Suprapubic skin (tissue), 4 donors: ENCODE measurements around the gene ENKD1. TPM values are rescaled to one million over a fixed set of nuclear protein-coding genes. Genes with fewer than 3 reads are reported as not detected.

Source experiments
- DNase-seq, 2 donors: peaks; one replicate each; pipeline ENCODE4 v3.0.0-alpha.2; 2019; ENCODE audit warnings: low spot score in 2 of 2
- H3K27ac ChIP-seq: fragments of 200-600 bp; sonication (generic); one replicate; pipeline ENCODE4 v1.5.1; 2019
- H3K27me3 ChIP-seq: fragments of 200-600 bp; sonication (generic); one replicate; pipeline ENCODE4 v1.5.1; 2019
- H3K36me3 ChIP-seq: fragments of 200-600 bp; sonication (generic); one replicate; pipeline ENCODE4 v1.5.1; 2019
- H3K4me1 ChIP-seq: fragments of 200-600 bp; sonication (generic); one replicate; pipeline ENCODE4 v1.5.1; 2019
- H3K4me3 ChIP-seq: fragments of 200-600 bp; sonication (generic); one replicate; pipeline ENCODE4 v1.5.1; 2019; ENCODE audit warnings: mild to moderate bottlenecking
- H3K9me3 ChIP-seq: fragments of 200-600 bp; sonication (generic); one replicate; pipeline ENCODE4 v1.5.1; 2019
- CTCF ChIP-seq, 2 donors: fragments of 200-600 bp in 1 of 2; fragments of 450-650 bp in 1 of 2; sonication (generic) in 1 of 2; IDR thresholded peaks; one replicate each; pipeline ENCODE4 v1.5.1; 2016 to 2019; ENCODE audit warnings: antibody characterized with exemption in 2 of 2, mild to moderate bottlenecking in 1 of 2, moderate library complexity in 1 of 2
- EP300 ChIP-seq: sonication (generic); formaldehyde crosslinking; IDR thresholded peaks from one replicate; pipeline ENCODE4 v1.6.1; 2017; ENCODE audit warnings: antibody characterized with exemption
- POLR2A ChIP-seq, 2 donors: fragments of 450-650 bp; IDR thresholded peaks; one replicate each; pipeline ENCODE4 v1.6.1; 2017; ENCODE audit warnings: antibody characterized with exemption in 2 of 2, mild to moderate bottlenecking in 2 of 2, moderate library complexity in 2 of 2
- POLR2AphosphoS5 ChIP-seq, 3 donors: sonication (generic); formaldehyde crosslinking; IDR thresholded peaks; one replicate each; pipeline ENCODE4 v1.6.1; 2017; ENCODE audit warnings: antibody characterized with exemption in 3 of 3
- whole genome bisulfite sequencing: methylation state at CpG from one replicate; pipeline ENCODE4 v1.1.5; 2018; 5-methylcytosine and 5-hydroxymethylcytosine counted together
- total RNA-seq, 4 donors: library from RNA; depleted of rRNA; stranded (reverse); fragments of >200 nt; gene quantifications; one replicate each; pipeline ENCODE4 v1.1.0, GENCODE V29; 2016

Gene ENKD1
- total RNA-seq, 4 donors from 2014 or later: 10.1 to 33.6 (median 13.7) TPM

GRCh38 chr16:67678354-67679023 lies 11.9 kb upstream of the ENKD1 start:
- no peaks in the 10 kb centered on the region for H3K27me3 ChIP-seq
- no peaks in the 10 kb centered on the region for H3K9me3 ChIP-seq
- H3K27ac ChIP-seq: no peak overlapping the region
- peaks cover 10% of the 10 kb centered on the region for H3K36me3 ChIP-seq
- no peak overlapping the region for H3K4me3 ChIP-seq
- DNase-seq: no peak
- WGBS: 73% methylated on average over 12 of the region's 12 CpGs
- TF ChIP-seq EP300 (no peak), CTCF (IDR thresholded peaks at IDR 0.05) (no peak), POLR2A (IDR thresholded peaks at IDR 0.05) (no peak), POLR2AphosphoS5 (IDR thresholded peaks at IDR 0.05) (no peak)
- H3K4me1 ChIP-seq: peaks cover 37% of the 10 kb centered on the region

GRCh38 chr16:67677712-67678111 lies 11.2 kb upstream of the ENKD1 start:
- no peak for DNase-seq
- no peaks in the 10 kb centered on the region for H3K27me3 ChIP-seq
- no peak overlapping the region for H3K4me3 ChIP-seq
- peaks cover 10% of the 10 kb centered on the region for H3K36me3 ChIP-seq
- WGBS: 91% methylated on average over 1 of the region's 1 CpG
- no peak for TF ChIP-seq EP300
- TF ChIP-seq POLR2AphosphoS5 (IDR thresholded peaks at IDR 0.05): no peak
- TF ChIP-seq CTCF (IDR thresholded peaks at IDR 0.05): no peak
- TF ChIP-seq POLR2A (IDR thresholded peaks at IDR 0.05): no peak
- H3K9me3 ChIP-seq: no peaks in the 10 kb centered on the region
- peaks cover 44% of the 10 kb centered on the region for H3K4me1 ChIP-seq
- H3K27ac ChIP-seq: no peak overlapping the region

GRCh38 chr16:67676939-67677338 lies 10.4 kb upstream of the ENKD1 start:
- WGBS: 71% methylated on average over 8 of the region's 8 CpGs
- DNase-seq: no peak
- H3K9me3 ChIP-seq: no peaks in the 10 kb centered on the region
- TF ChIP-seq POLR2AphosphoS5 (IDR thresholded peaks at IDR 0.05): no peak
- no peak for TF ChIP-seq CTCF (IDR thresholded peaks at IDR 0.05)
- TF ChIP-seq EP300: no peak
- TF ChIP-seq POLR2A (IDR thresholded peaks at IDR 0.05): no peak
- H3K27ac ChIP-seq: no peak overlapping the region
- H3K4me1 ChIP-seq: peaks cover 48% of the 10 kb centered on the region
- peaks cover 10% of the 10 kb centered on the region for H3K36me3 ChIP-seq
- no peak overlapping the region for H3K4me3 ChIP-seq
- no peaks in the 10 kb centered on the region for H3K27me3 ChIP-seq

- H3K9me3 ChIP-seq: no peaks in the 10 kb centered on the region
- TF ChIP-seq CTCF (IDR thresholded peaks at IDR 0.05) (no peak), POLR2A (IDR thresholded peaks at IDR 0.05) (no peak), EP300 (no peak), POLR2AphosphoS5 (IDR thresholded peaks at IDR 0.05) (no peak)
- H3K27ac ChIP-seq: no peak overlapping the region
- no peak overlapping the region for H3K4me3 ChIP-seq
- H3K4me1 ChIP-seq: peaks cover 48% of the 10 kb centered on the region
- DNase-seq: no peak
- no peaks in the 10 kb centered on the region for H3K27me3 ChIP-seq
- 46% methylated on average over 4 of the region's 4 CpGs for WGBS
- H3K36me3 ChIP-seq: peaks cover 10% of the 10 kb centered on the region
These were observed 10.0 kb upstream of the ENKD1 start for GRCh38 chr16:67676516-67676915.

- Histone ChIP-seq H3K4me1 (peaks cover 48% of the 10 kb centered on the region), H3K36me3 (peaks cover 10% of the 10 kb centered on the region), H3K27ac (no peak overlapping the region), H3K4me3 (no peak overlapping the region), H3K9me3 (no peaks in the 10 kb centered on the region), H3K27me3 (no peaks in the 10 kb centered on the region)
- 98% methylated on average over 7 of the region's 7 CpGs for WGBS
- no peak for DNase-seq
- TF ChIP-seq EP300 (no peak), POLR2A (IDR thresholded peaks at IDR 0.05) (no peak), POLR2AphosphoS5 (IDR thresholded peaks at IDR 0.05) (no peak), CTCF (IDR thresholded peaks at IDR 0.05) (no peak)
These were observed 9.4 kb upstream of the ENKD1 start for GRCh38 chr16:67675999-67676398.
